Right ventricle myocardium inferior (tissue), 1 donor: ENCODE measurements around the gene EPHB2. TPM values are rescaled to one million over a fixed set of nuclear protein-coding genes. Genes with fewer than 3 reads are reported as not detected.

Source experiments
- ATAC-seq: fragments of 200-7000 bp; cut with Tn5 transposase; one replicate; pipeline ENCODE4 v1.9.1; 2020; ENCODE audit warnings: mild to moderate bottlenecking, moderate library complexity
- DNase-seq: peaks from one replicate; pipeline ENCODE4 v3.0.0; 2021; ENCODE audit errors: missing footprints
- intact Hi-C: fragments of 100-400 bp; cut with DNase I; formaldehyde crosslinking; loops from one replicate; pipeline ENCODE4 v1.11.0; 2022
- total RNA-seq: library from RNA; stranded (reverse); fragmentation: NEBNext Ultra II Directional; extraction: Animal tissue kit (Norgen Biotek cat#: 25700); gene quantifications from one replicate; pipeline ENCODE4 v1.2.1, GENCODE V29; 2021
- donor health status: DM: no; HTN: yes; CAD: no; lungs with severe emphysema.

Gene EPHB2
- total RNA-seq, 1 donor from 2014 or later, result 3.5 TPM

GRCh38 chr1:22877112-22877915 lies 166.7 kb downstream of the EPHB2 start:
- no peak for ATAC-seq
- intact Hi-C loops, result no loop called here

GRCh38 chr1:22877980-22878379 lies 167.3 kb downstream of the EPHB2 start:
- DNase-seq (no peak), ATAC-seq (no peak)
- intact Hi-C loops, result no loop called here

More at GRCh38 chr1:22877112-22877915, 166.7 kb downstream of the EPHB2 start:
- peak; percentile 23 for DNase-seq

GRCh38 chr1:22878626-22879025 lies 168.0 kb downstream of the EPHB2 start:
- intact Hi-C loops, result no loop called here
- peak; percentile 35 for DNase-seq
- ATAC-seq, result no peak

DNA sequence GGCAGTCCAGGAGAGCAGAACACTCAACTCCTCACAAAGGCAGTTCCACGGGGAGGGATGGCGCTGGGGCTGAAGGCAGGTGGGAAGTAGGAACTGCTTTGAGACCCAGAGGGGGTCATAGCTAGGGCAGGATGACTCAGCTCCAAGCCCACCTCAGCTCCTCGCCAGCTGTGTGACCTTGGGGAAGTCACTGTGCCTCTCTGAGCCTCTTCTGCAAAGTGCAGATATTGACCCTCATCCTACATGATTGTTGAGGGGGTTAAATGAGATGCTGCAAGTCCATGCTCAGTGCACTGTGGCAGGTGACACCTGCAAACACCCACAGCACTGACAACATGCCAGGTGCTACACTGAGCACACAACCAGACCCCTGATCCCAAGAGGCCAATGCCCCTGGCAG lies 168.8 kb downstream of the EPHB2 start:
- no peak for ATAC-seq
- peak; percentile 33 for DNase-seq
- intact Hi-C loops, result no loop called here

DNA sequence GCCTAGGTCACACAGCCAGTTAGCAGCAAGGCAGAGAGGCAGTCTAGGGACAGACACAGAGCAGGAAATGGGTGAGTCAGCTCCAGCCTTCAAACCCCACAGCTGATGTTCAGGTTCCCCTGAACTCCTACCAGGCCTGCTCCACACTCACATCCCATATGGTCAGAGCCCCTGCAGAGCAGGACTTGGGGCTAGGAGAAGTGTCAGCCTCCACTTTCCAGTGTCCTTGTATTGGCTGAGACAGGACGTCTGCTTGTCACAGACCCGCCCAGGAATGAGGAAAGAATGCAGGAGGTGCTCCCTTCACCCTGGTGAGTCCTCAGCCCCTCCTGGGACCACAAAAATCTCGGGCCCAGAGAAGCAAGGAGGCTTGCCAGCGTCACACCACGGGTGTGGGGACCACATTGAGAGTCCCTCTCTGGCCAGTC lies 169.5 kb downstream of the EPHB2 start:
- DNase-seq, result no peak
- intact Hi-C loops, result no loop called here
- ATAC-seq, result no peak

DNA sequence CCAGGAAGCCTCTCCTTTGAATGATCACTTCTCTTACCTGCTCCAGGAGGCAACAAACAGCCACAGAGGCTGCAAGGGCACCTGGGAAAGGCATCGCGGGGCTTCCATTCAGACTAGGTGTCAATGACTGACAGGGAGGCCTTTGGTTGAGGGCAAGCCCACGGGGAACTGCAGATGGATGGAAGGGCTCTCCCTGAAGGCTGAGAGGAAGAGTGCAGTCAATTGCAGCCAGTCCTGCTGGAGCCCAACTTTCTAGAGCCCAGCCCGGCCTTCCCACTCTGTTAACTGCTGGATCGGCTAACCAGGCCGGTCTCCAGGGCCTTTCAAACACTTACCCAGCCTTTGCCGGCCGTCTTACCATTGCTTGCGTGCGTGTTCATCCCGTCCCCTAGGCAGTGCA lies 172.8 kb downstream of the EPHB2 start:
- ATAC-seq (no peak), DNase-seq (no peak)
- intact Hi-C loops, result no loop called here

GRCh38 chr1:22884806-22885530 lies 174.3 kb downstream of the EPHB2 start:
- no peak for ATAC-seq
- peak; percentile 55 for DNase-seq
- intact Hi-C loops, result loop anchor here (5.0 kb wide), 1 partner anchor 63 kb away; no protein-coding TSS in a partner anchor

GRCh38 chr1:22886211-22886610 lies 175.6 kb downstream of the EPHB2 start:
- DNase-seq, result peak; percentile 39
- intact Hi-C loops, result loop anchor here (5.0 kb wide), 1 partner anchor 64 kb away; no protein-coding TSS in a partner anchor
- no peak for ATAC-seq

DNA sequence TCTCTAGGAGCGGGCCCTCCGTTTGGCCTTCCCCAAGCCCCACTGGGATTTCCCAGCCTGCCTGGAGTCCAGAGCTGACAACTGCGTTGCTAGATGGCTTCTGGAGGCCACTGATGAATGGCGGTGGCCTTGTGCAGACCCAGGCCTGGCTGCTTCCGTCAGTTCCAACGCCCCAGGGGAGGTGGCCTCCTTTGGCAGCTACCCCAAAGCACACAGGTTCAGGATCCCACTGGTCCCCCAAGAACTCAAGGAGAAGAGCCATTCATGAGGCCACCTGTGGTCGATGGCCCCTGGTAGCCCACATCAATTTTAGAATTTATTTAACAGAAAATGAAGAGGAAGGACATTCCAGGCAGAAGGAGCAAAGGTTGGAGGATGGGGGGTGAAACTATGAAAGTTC lies 176.9 kb downstream of the EPHB2 start:
- peak; percentile 59 for DNase-seq
- ATAC-seq, result no peak
- intact Hi-C loops, result loop anchor here (5.0 kb wide), 1 partner anchor 65 kb away; no protein-coding TSS in a partner anchor

DNA sequence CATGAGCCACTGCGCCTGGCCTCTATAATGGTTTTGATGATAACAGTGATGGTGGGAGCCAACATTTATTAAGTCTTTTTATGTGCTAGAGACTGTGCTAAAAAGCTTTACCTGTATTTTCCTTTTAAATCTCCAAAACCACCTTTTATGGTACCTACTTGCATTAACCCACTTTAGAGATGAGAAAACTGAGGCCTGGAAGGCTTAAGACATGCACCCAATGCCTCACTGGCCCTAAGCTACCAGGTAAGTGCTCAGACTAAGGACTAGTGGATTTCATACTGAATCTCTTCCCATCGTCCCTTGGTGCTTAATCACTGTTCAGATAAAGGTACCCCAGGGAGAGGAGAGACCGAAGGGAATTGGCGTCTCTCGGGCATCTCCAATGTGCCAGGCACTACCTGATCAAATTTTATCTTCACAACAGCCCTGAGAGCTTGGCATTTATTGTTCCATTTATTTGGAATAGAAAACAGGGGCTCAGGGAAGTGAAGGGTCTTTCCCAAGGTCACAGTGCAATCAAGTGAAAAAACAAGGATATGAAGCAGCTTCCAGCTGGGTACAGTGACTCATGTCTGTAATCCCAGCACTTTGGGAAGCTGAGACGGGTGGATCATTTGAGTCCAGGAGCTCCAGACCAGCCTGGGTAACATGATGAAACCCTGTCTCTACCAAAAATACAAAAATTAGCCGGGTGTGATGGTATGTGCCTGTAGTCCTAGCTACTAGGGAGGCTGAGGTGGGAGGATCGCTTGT lies 177.9 kb downstream of the EPHB2 start:
- ATAC-seq (no peak), DNase-seq (peak; percentile 3)
- intact Hi-C loops, result loop anchor here (2.0 to 5.0 kb wide), 2 partner anchors 66 to 184 kb away; no protein-coding TSS in a partner anchor

DNA sequence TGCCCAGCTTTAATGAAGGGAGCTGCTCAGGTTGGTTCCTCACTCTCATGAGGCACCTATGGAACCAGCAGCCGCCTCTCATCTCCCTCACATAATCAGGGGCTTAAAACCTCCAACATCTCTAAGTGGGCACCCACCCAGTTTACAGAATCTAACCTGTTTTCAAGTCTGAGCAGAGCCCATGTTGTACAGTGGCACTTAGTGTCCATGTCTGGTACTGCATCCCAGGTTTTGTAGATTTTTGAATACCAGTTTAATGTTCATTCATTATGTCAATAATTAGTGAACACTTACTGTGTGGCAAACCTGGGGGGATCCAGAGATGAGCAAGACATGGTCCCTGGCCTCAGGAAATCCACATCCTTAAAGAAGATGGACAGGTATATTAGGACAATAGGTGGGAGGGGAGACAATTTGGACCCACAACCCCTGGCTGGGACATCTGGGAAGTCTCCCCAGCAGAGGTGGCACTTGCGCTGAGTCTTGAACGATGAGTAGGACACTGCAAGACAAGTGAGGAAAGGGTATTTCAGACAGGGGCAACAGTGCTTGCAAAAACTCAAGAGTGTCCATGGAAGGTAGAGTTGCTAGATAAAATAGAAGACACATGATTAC lies 178.7 kb downstream of the EPHB2 start:
- DNase-seq, result peak; percentile 2
- ATAC-seq, result peak; percentile 44
- intact Hi-C loops, result loop anchor here (2.0 to 5.0 kb wide), 2 partner anchors 67 to 185 kb away; no protein-coding TSS in a partner anchor

GRCh38 chr1:22892789-22893188 lies 182.2 kb downstream of the EPHB2 start:
- ATAC-seq, result no peak
- intact Hi-C loops, result no loop called here
- DNase-seq, result peak; percentile 1

DNA sequence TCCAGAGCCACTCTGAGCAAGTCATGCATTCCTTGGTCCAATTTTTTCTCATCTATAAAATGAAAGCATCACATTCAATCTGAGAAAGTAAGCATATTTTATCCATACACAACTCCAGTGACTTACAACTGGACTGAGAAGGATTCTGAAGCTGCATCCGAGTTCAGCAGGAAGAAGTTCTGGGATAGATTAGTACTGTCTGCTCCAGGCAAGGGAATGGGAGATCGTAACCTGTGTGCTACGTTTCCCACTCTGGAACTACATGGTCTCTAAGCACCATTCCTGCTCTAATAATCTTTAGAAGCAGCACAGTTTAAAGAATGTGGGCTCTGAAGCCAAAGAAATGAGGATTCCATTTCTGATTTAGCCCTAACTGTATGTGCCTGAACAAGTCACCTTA lies 182.7 kb downstream of the EPHB2 start:
- intact Hi-C loops, result no loop called here
- DNase-seq (no peak), ATAC-seq (no peak)

DNA sequence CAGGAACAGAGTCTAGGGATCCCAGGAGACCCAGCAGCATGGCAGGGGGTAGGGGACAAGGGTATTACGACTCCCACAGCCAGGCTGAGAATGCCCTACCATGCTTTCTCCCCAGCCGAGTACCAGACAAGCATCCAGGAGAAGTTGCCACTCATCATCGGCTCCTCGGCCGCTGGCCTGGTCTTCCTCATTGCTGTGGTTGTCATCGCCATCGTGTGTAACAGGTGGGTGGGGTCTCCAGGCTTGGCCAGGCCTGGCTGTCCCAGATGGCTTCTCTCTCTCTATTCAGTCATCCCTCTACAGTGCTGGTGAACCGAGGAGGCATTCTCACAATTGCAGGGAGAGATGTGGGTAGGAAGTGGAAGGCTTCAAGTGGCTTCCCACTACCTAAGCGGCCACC lies 184.7 kb downstream of the EPHB2 start:
- DNase-seq (peak; percentile 57), ATAC-seq (no peak)
- intact Hi-C loops, result no loop called here

- intact Hi-C loops, result no loop called here
- DNase-seq (peak; percentile 39), ATAC-seq (no peak)
Observed at GRCh38 chr1:22896184-22896583, 185.5 kb downstream of the EPHB2 start.

DNA sequence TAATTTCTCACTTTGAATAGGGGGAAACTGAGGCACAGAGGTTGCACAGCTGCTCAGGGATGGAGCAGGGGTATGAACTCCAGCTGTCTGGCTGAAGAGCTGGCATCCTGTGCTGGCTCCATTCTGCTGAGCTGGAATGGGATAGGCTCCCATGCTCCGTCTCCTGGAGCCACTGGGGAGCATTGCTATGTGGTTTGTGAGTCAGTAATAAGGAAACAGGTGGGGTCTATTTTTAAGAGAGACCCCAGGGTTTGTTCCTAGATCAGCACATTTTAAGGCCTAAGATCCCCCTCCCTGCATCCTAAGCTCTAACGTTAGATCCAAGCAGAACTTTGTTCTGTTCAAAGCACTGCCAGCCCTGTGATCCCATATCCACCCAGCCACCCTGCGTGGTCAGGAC lies 189.8 kb downstream of the EPHB2 start:
- DNase-seq, result peak; percentile 26
- no peak for ATAC-seq
- intact Hi-C loops, result no loop called here

DNA sequence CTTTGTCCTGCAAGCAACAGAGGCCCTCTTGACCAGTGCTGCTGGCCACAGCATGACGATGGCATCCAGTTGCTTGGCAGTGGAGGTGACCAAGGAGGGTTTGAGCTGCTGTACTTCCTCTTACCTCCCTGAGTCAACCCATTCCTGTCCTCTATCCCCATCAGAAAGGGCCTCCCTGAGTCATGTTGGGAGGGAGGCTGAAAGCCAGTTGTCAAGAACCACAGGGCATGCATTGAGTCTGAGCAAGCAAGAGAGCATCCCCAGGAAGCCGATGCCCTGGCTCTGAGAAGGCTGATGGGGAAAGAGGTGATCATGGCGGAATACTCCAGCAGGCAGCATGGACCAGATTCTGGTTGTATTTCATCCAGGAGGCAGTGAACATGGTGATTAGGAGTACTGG lies 192.5 kb downstream of the EPHB2 start:
- intact Hi-C loops, result loop anchor here (2.0 kb wide), 1 partner anchor 36 kb away; no protein-coding TSS in a partner anchor
- ATAC-seq (no peak), DNase-seq (no peak)

GRCh38 chr1:22906968-22907367 lies 196.3 kb downstream of the EPHB2 start:
- DNase-seq, result no peak
- intact Hi-C loops, result no loop called here
- no peak for ATAC-seq

GRCh38 chr1:22907528-22907927 lies 196.9 kb downstream of the EPHB2 start:
- intact Hi-C loops, result no loop called here
- ATAC-seq, result no peak
- DNase-seq, result no peak
